ENCODE results near the gene SIL1.

- no peak for TF ChIP-seq CTCF (IDR thresholded peaks at IDR 0.05)
- no peak for TF ChIP-seq POLR2A (IDR thresholded peaks at IDR 0.05)
Observed at GRCh38 chr5:138962614-138963370, 235.4 kb downstream of the SIL1 start.

All from uterus (tissue), 2 donors.